T47D (cell line): ENCODE data around the gene ADGRG4.
"Not testable (repeated sequence)": the region's sequence is repeated elsewhere in the genome, so short reads cannot be mapped to it uniquely, and the experiment has no call there.

Experiments
- DNase-seq, 2 experiments: peaks; one replicate each; pipeline versions ENCODE4 v3.0.0 to v3.0.0-alpha.2; 2011 to 2012; ENCODE audit warnings: low read depth in 1 of 2, low spot score in 1 of 2
- JUND ChIP-seq: IDR thresholded peaks from 2 replicates; pipeline ENCODE4 v1.6.1; 2012; ENCODE audit warnings: low read depth
- in situ Hi-C: cut with HindIII; loops from 2 replicates; pipeline ENCODE4 v1.10.0; 2016; ENCODE audit warnings: low sequenced_read_pairs, low pct_unique_long_range_greater_than_20kb

Gene ADGRG4

GRCh38 chrX:136268051-136269048 lies 32.4 kb upstream of the ADGRG4 start:
- no peak for TF ChIP-seq JUND
- in situ Hi-C loops: no loop called here
- DNase-seq: peak in 1 of 2 experiments; percentile 27

DNA sequence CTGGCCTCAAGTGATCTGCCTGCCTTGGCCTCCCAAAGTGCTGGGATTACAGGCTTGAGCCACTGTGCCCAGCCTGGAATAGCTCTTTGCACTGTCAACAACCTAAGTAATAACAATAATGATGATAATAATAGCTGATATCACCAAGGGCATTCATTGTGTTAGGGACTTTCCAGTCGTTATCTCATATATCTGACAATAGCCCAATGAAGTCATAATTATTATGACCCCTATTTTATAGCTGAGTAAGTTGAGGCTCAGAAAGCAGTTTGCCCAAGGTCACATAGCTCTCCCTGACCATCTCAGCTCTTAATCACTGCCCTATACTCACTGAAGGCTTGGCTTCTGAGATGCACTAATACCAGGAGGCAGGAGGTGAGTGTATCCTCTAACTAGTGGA lies 30.8 kb upstream of the ADGRG4 start:
- TF ChIP-seq JUND: no peak
- DNase-seq: no peak
- in situ Hi-C loops: no loop called here

DNA sequence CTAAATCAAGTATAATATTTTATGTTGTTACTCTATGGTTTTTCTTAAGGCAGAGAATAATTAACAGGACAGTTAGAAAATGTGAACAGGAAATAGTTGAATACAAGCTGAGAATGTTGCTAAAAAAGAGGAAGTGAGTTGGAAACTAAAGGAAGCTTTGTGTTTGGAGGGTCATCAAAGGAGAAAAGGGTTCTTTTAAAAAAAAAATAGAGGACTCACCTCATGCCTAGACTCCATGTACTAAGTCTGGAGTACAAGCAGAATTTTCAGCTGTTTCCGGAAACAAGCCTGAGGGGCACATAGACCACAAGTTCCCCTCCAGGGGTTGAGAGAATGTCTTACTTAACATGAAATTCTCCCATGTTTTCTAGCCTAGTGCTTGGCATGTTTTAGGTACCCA lies 29.5 kb upstream of the ADGRG4 start:
- in situ Hi-C loops: no loop called here
- DNase-seq: no peak
- TF ChIP-seq JUND: no peak

DNA sequence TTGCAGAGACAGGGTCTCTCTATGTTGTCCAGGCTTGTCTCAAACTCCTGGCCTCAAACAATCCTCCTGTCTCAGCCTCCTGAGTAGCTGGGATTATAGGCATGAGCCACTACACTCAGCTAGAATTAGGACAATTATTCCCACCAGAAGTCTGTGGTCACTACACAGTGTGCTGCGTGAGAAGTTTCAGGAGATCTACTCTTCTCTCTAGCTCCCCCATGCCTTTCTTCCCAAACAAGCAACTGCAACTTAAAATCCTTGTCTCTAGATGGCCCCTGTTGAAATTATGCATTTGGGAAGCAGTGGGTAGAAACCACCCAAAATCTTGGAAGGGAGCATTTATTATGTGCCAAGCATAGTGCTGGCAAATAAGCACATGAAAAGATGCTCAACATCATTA lies 28.4 kb upstream of the ADGRG4 start:
- peak in 1 of 2 experiments; percentile 2 for DNase-seq
- TF ChIP-seq JUND: no peak
- in situ Hi-C loops: no loop called here

DNA sequence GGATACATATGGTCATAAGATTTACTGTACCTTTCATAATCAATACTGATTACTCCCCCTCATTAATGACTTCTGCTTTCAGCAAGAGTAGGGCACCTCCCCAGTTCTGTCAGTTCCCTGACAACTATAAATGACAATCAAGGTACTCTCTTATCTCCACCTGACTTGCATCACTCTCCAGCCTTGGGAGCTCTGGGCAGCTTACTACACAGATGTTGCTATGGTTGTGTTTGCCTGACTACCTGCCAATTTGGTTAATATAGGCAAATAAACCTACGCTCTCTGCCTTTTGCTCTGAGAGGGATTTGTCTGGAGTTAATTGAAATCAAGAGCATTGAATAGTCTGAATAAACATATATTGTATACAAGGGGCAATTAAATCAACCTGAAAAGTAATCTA lies 26.8 kb upstream of the ADGRG4 start:
- in situ Hi-C loops: no loop called here
- TF ChIP-seq JUND: no peak
- no peak for DNase-seq

- no peak for DNase-seq
- in situ Hi-C loops: no loop called here
- no peak for TF ChIP-seq JUND
These were observed 25.2 kb upstream of the ADGRG4 start for GRCh38 chrX:136275553-136275952.

DNA sequence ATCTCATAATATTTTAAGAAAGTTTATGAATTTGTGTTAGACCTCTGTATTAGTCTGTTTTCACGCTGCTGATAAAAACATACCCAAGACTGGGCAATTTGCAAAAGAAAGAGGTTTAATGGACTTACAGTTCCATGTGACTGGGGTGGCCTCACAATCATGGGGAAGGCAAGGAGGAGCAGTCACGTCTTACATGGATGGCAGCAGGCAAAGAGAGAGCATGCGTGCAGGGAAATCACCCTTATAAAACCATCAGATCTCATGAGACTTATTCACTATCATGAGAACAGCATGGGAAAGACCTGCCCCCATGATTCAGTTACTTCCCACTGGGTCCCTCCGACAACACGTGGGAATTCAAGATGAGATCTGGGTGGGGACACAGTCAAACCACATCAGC lies 14.4 kb upstream of the ADGRG4 start:
- in situ Hi-C loops, DNase-seq: not testable (repeated sequence)

DNA sequence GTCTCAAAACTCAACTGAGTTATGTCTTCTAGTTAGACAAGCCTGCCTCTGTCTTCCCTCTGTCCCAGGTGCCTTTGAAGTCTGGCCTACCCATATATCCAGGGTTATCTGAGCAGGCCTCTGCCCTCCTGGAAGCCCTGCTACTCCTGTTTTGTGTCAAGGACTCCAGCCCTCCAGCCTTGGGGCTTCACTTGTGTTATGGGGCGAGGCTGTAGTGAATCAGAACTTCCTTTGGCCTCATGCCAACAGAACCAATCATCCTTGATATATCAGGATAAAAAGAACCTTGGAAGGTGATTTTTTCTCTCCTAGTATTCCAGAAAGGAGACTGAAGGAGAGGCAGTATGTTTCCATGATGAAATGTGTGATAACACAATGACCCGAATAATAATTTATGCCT lies 8.9 kb upstream of the ADGRG4 start:
- DNase-seq: no peak
- TF ChIP-seq JUND: no peak
- in situ Hi-C loops: no loop called here

GRCh38 chrX:136292656-136293055 lies 8.1 kb upstream of the ADGRG4 start:
- no peak for DNase-seq
- in situ Hi-C loops: no loop called here
- TF ChIP-seq JUND: no peak

DNA sequence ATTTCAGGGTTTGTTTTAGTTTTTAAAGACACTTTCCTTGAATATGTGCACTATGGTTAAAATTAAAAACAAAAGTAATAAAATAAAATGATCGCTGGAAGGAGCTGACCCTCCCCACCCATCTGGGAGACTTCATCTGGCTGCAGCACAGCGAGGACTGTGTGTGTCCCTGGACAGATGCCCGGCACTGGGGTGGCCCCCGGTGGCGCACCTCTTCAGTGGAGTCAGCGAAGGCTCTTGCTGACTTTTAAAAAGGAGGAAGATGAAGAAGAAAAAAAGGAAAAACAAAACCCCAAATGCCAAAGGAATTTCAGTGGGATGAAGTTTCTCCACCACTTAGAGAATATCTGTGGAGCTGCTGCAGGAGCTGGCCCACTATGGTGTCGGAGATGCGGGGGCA lies 5.4 kb upstream of the ADGRG4 start:
- no peak for TF ChIP-seq JUND
- in situ Hi-C loops: no loop called here
- no peak for DNase-seq

GRCh38 chrX:136303041-136303440 lies 2.3 kb downstream of the ADGRG4 start:
- in situ Hi-C loops: no loop called here
- DNase-seq: no peak
- TF ChIP-seq JUND: no peak

GRCh38 chrX:136304493-136304892 lies 3.7 kb downstream of the ADGRG4 start:
- in situ Hi-C loops: no loop called here
- no peak for DNase-seq
- no peak for TF ChIP-seq JUND

GRCh38 chrX:136306182-136306581 lies 5.4 kb downstream of the ADGRG4 start:
- DNase-seq: no peak
- in situ Hi-C loops: no loop called here
- no peak for TF ChIP-seq JUND

- in situ Hi-C loops: no loop called here
- TF ChIP-seq JUND: no peak
- DNase-seq: no peak
These were observed 6.7 kb downstream of the ADGRG4 start for GRCh38 chrX:136307471-136307870.
